GM06990 (cell line): ENCODE results near the gene MANBA.
"Not testable (repeated sequence)": the region's sequence is repeated elsewhere in the genome, so short reads cannot be mapped to it uniquely, and the experiment has no call there.

Experiments used
- DNase-seq: peaks from one replicate; pipeline ENCODE4 v3.0.0-alpha.2; 2011; ENCODE audit not compliant: insufficient read length; ENCODE audit errors: extremely low read depth
- H3K27me3 ChIP-seq: replicated peaks from 2 replicates; pipeline ENCODE4 v1.6.0; 2011; ENCODE audit warnings: low read length; ENCODE audit not compliant: control insufficient read depth, insufficient read depth
- H3K36me3 ChIP-seq: 2 replicates; pipeline ENCODE4 v1.5.1; 2011; ENCODE audit warnings: low read length; ENCODE audit not compliant: control insufficient read depth, insufficient read depth
- H3K4me3 ChIP-seq: replicated peaks from 2 replicates; pipeline ENCODE4 v1.5.1; 2011; ENCODE audit warnings: low read depth, mild to moderate bottlenecking, control low read depth, low read length
- TF ChIP-seq, protein P1 (sequence below): IDR thresholded peaks from 2 replicates; pipeline ENCODE4 v1.5.1; 2011; ENCODE audit warnings: low read length, control low read depth, mild to moderate bottlenecking, inconsistent platforms; ENCODE audit not compliant: insufficient read depth, poor library complexity, severe bottlenecking

Gene MANBA

DNA sequence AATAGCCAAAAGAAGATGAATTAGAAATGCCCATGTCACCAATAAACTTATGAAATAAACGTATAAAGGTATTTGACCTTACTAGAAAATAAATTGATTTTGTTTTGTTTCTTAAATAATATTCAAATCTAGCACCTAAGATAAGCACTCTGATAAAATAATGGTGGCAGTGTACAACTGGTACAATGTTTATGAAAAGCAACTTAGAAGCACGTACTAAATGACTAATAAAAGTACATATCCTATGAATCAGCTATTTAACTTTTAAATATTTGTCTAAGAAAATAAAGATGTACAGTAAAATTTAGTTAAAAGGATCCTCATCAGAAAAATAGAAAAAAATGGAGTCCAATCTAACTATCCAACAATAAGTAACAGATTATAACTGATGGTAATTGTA lies 6.7 kb downstream of the MANBA start:
- Histone ChIP-seq H3K27me3 (no peaks in the 10 kb centered on the region), H3K36me3 (no peaks in the 10 kb centered on the region; the same call in 1 of the 2 replicates), H3K4me3 (no peak overlapping the region)
- no peak for DNase-seq
- TF ChIP-seq, protein P1, sequence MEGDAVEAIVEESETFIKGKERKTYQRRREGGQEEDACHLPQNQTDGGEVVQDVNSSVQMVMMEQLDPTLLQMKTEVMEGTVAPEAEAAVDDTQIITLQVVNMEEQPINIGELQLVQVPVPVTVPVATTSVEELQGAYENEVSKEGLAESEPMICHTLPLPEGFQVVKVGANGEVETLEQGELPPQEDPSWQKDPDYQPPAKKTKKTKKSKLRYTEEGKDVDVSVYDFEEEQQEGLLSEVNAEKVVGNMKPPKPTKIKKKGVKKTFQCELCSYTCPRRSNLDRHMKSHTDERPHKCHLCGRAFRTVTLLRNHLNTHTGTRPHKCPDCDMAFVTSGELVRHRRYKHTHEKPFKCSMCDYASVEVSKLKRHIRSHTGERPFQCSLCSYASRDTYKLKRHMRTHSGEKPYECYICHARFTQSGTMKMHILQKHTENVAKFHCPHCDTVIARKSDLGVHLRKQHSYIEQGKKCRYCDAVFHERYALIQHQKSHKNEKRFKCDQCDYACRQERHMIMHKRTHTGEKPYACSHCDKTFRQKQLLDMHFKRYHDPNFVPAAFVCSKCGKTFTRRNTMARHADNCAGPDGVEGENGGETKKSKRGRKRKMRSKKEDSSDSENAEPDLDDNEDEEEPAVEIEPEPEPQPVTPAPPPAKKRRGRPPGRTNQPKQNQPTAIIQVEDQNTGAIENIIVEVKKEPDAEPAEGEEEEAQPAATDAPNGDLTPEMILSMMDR: no peak

DNA sequence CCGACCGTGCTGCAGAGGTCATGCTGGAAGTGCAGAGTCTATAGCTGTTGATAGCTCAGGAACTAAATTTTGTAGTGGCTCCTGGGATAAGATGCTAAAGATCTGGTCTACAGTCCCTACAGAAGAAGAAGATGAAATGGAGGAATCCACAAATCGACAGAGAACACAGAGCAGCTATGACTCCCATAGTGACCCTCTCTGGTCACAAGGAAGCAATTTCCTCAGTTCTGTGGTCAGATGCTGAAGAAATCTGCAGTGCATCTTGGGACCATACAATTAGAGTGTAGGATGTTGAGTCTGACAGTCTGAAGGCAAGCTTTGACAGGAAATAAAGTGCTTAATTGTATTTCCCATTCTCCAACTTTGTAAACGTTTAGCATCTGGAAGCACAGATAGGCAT lies 8.8 kb downstream of the MANBA start:
- DNase-seq: no peak
- Histone ChIP-seq H3K27me3 (no peaks in the 10 kb centered on the region), H3K36me3 (peaks cover 1% of the 10 kb centered on the region; the same call in 1 of the 2 replicates), H3K4me3 (no peak overlapping the region)
- TF ChIP-seq, protein P1: no peak

DNA sequence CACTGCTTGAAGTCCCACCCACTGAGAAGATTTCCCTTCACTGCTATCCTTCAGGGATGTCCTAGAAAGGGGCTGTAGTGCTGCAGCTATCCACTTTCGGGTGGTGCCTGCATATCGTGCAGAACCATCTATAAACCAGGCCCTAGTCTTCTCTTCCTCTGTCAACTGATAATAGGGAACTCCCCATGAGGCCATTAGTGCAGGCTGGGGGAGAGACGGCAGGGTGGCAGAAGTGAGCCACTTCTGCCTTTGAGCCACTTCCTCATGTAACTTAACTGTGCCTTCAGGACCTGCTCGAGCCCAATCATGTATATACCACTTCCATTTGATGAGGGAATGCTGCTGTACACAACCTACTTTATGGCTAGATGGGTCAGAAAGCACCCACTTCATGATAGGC lies 17.4 kb downstream of the MANBA start:
- TF ChIP-seq, protein P1: peak; percentile 26
- not testable (repeated sequence) for H3K4me3 ChIP-seq

DNA sequence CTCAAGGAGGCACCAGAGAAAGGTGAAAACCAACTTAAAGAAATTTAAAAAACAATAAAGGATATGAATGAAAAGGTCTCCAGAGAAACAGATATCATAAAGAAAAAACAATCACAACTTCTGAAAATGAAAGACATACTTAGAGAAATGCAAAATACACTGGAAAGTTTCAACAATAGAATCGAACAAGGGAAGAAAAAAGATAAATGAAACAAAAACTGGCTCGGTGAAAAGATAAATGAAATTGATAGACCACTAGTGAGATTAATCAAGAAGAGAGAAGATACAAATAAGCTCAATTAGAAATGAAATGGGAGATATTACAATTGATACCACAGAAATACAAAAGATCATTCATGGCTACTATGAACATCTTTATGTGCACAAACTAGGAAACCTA lies 22.0 kb downstream of the MANBA start:
- not testable (repeated sequence) for H3K27me3 ChIP-seq, H3K4me3 ChIP-seq, DNase-seq, H3K36me3 ChIP-seq

More for the DNA sequence above, 17.4 kb downstream of the MANBA start:
- not testable (repeated sequence) for H3K36me3 ChIP-seq, DNase-seq, H3K27me3 ChIP-seq

DNA sequence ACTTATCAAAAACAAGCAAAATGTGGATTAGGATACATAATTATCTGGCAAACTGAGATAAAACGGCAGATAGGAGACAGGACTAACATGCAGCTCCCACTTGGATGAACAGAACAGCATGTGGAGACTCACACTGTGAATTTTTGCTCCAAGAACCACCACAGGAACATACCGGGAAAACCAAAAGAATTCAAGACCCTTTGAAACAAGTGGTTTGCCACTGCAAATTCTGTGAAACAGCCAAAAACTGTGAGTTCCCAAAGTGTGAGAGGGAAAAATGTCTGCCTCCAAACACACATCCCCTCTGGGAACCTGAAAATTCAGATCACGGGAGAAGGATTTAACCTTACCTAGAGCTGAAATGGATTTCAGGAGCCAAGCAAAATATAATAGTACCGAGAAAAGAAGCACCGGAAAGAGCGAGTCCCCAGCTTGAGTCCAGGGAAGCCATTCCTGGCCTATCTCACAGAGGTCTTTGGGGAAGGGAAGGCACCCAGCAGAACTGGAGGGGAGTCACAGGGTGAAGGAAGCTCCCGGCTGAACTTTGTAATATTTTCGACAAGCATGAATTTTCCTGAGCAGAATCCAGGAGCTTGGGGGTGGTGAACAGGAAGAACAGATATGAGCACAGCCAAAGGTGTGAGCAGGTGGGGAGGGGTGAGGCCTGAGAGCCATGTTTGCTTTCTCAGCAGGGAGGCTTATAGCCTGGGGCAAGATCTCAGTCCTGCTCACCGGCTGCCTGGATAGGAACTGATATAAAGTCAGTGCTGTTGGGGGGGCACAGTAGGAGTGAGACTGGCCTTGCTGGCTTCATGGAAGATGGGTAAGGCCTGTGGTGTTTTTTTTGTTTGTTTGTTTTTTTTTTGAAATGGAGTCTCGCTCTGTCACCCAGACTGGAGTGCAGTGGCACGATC lies 23.9 kb downstream of the MANBA start:
- no peak for DNase-seq

DNA sequence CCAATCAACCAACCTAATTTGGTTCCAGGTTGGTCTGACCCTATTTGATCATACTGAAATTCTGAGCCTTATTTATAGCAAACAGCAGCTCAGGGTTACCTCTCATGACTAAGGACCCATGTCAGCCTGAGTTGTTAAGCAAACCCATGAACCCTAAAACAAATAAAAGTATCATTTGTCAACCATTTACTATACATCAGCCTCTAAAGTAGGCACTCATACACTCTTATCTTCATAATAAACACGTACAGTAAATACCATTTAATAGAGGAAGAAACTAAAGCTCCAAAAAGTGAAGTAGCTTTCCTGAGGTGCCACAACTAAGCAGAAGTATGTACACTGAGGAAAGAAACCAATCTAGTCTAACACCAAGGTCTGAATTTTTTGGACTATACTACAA lies 25.2 kb downstream of the MANBA start:
- Histone ChIP-seq H3K36me3 (no peaks in the 10 kb centered on the region), H3K27me3 (no peaks in the 10 kb centered on the region), H3K4me3 (no peak overlapping the region)
- DNase-seq: no peak
- TF ChIP-seq, protein P1: no peak

More for the DNA sequence above, 23.9 kb downstream of the MANBA start:
- Histone ChIP-seq H3K36me3 (no peaks in the 10 kb centered on the region; the same call in 1 of the 2 replicates), H3K27me3 (no peaks in the 10 kb centered on the region), H3K4me3 (no peak overlapping the region)
- TF ChIP-seq, protein P1: no peak
